ENCODE data around the gene NINJ1. TPM values are rescaled to one million over a fixed set of nuclear protein-coding genes. Genes with fewer than 3 reads are reported as not detected.

NINJ1 gene
- total and polyA plus RNA-seq, 2 of the 8 experiments (the other 6 are each of a cell fraction or from before 2014, with no cell fraction given) = 28.2 to 65.6 TPM

GRCh38 chr9:93182572-93182971, 48.5 kb upstream of the NINJ1 start:
- H3K27ac ChIP-seq (ENCODE audit: low read depth, low read length) = no peak overlapping the region
- H3K4me1 ChIP-seq (replicated peaks in 1 of 4; ENCODE audit: control insufficient read depth in 3 of 4, insufficient read depth in 4 of 4, low read length in 3 of 4) = peaks cover 0 to 16% (median 7%) of the 10 kb centered on the region in 4 experiments; a peak in 6 of 7 replicates
- no peak overlapping the region for H4K8ac ChIP-seq (ENCODE audit: extremely low read depth, insufficient read depth, low read length)
- TF ChIP-seq HDAC2 (IDR thresholded peaks at IDR 0.05; ENCODE audit: borderline replicate concordance in 1 of 2, low read depth in 2 of 2, low read length in 2 of 2) (no peak), TAF7 (optimal IDR thresholded peaks at IDR 0.05; ENCODE audit: borderline replicate concordance, low read depth, low read length) (no peak), RFX5 (IDR thresholded peaks at IDR 0.05; ENCODE audit: borderline replicate concordance, low read depth, low read length) (no peak), SUZ12 (IDR thresholded peaks at IDR 0.05; ENCODE audit: low read length) (no peak), ZNF274 (IDR thresholded peaks at IDR 0.05; ENCODE audit: borderline replicate concordance, extremely low read depth, low read length) (no peak), BACH1 (IDR thresholded peaks at IDR 0.05; ENCODE audit: low read length) (no peak), SP4 (IDR thresholded peaks at IDR 0.05; ENCODE audit: low read length) (no peak), POU5F1 (IDR thresholded peaks at IDR 0.05; ENCODE audit: low read depth, low read length) (no peak), EP300 (IDR thresholded peaks at IDR 0.05; ENCODE audit: borderline replicate concordance in 1 of 2, low read depth in 2 of 2, low read length in 2 of 2) (no peak), JUND (IDR thresholded peaks at IDR 0.05; ENCODE audit: low read length) (no peak), NANOG (IDR thresholded peaks at IDR 0.05; ENCODE audit: insufficient read depth, low read depth, low read length, poor library complexity, severe bottlenecking) (no peak), GABPA (IDR thresholded peaks at IDR 0.05; ENCODE audit: borderline replicate concordance, insufficient read depth, low read length) (no peak), EZH2 (IDR thresholded peaks at IDR 0.05; ENCODE audit: low read depth, low read length, severe bottlenecking) (no peak), SP2 (IDR thresholded peaks at IDR 0.05; ENCODE audit: low read length) (no peak)

More at GRCh38 chr9:93182572-93182971, 48.5 kb upstream of the NINJ1 start:
- Histone ChIP-seq H4K91ac (replicated peaks; ENCODE audit: insufficient read length, low read length) (no peak overlapping the region), H3K56ac (replicated peaks; ENCODE audit: insufficient read length, low read depth, low read length) (no peak overlapping the region), H2AK5ac (ENCODE audit: low read depth, low read length) (no peak overlapping the region), H3K14ac (ENCODE audit: insufficient read length) (no peak overlapping the region), H3K27me3 (replicated peaks in 1 of 4; ENCODE audit: control insufficient read depth in 3 of 4, extremely low read depth in 1 of 4, insufficient read depth in 3 of 4, low read length in 3 of 4) (peaks cover 0 to 43% (median 27%) of the 10 kb centered on the region in 4 experiments; a peak in 6 of 7 replicates), H2BK15ac (ENCODE audit: low read length) (peak overlapping the region; percentile 22; the same call in 1 of the 2 replicates), H3K79me2 (ENCODE audit: control insufficient read depth in 1 of 2, insufficient read depth in 2 of 2, low read length in 2 of 2) (peaks cover 0 to 20% of the 10 kb centered on the region in 2 experiments; a peak in 2 of 4 replicates), H3K18ac (ENCODE audit: extremely low read depth, low read length) (no peak overlapping the region), H2AFZ (ENCODE audit: low read length) (no peak overlapping the region), H2BK20ac (ENCODE audit: low read length) (no peak overlapping the region), H2BK120ac (replicated peaks; ENCODE audit: low read depth, low read length) (no peak overlapping the region), H3K79me1 (ENCODE audit: low read depth, low read length) (peaks cover 4% of the 10 kb centered on the region), H3K4me3 (ENCODE audit: extremely low read depth in 1 of 4, insufficient read depth in 2 of 4, low read depth in 3 of 4, low read length in 4 of 4) (no peak overlapping the region), H3K23me2 (ENCODE audit: low read depth, low read length) (peaks cover 18% of the 10 kb centered on the region; the same call in 1 of the 2 replicates), H4K5ac (ENCODE audit: insufficient read length, low read depth, low read length) (no peak overlapping the region), H2BK5ac (ENCODE audit: low read depth, low read length) (no peak overlapping the region), H4K20me1 (replicated peaks in 1 of 2; ENCODE audit: control insufficient read depth in 1 of 2, insufficient read depth in 2 of 2, low read length in 2 of 2) (peaks cover 6 to 19% of the 10 kb centered on the region in 2 experiments), H3K4ac (replicated peaks; ENCODE audit: insufficient read length, low read depth, low read length) (no peak overlapping the region), H3K9ac (replicated peaks in 1 of 4; ENCODE audit: extremely low read depth in 1 of 4, low read depth in 3 of 4, low read length in 3 of 4) (no peak overlapping the region), H3K9me3 (ENCODE audit: insufficient read depth in 2 of 2, low read depth in 1 of 2, low read length in 1 of 2) (no peaks in the 10 kb centered on the region), H3K36me3 (ENCODE audit: control insufficient read depth in 2 of 4, insufficient read depth in 4 of 4, low read length in 3 of 4) (no peaks in the 10 kb centered on the region), H2BK12ac (ENCODE audit: low read depth, low read length) (no peak overlapping the region), H3K4me2 (ENCODE audit: insufficient read depth in 1 of 2, low read depth in 2 of 2, low read length in 2 of 2) (no peak overlapping the region), H3K23ac (ENCODE audit: insufficient read length) (no peak overlapping the region)
- POLR2A ChIA-PET (ENCODE audit: partially characterized antibody) = no interaction called here
- CTCF ChIA-PET (ENCODE audit: partially characterized antibody) = interaction anchor here (0.8 to 4.6 kb wide), 7 partner anchors 12 to 120 kb away, joined by 3 to 21 read pairs (median 3); no protein-coding TSS in a partner anchor
- DNase-seq (ENCODE audit: low read depth in 1 of 2, low spot score in 2 of 2) (no peak), FAIRE-seq (no peak)
- WGBS, 2 experiments (ENCODE audit: extremely low coverage in 1 of 2, insufficient coverage in 1 of 2, insufficient read length in 1 of 2, insufficient replicate concordance in 2 of 2, low coverage in 1 of 2, low lambda C conversion rate in 2 of 2, missing lambda C conversion rate in 1 of 2) = 80% methylated on average over 6 of the region's 6 CpGs; no CpG with 5 or more reads in 1 of the 2 experiments

All from H1 (cell line).